AG08396 (cell line): ENCODE results near the gene ZNF581.
A peak's percentile ranks its signal among the peaks of the same experiment; 100 is the strongest.

ENCODE experiments used
- DNase-seq: peaks from one replicate; pipeline ENCODE4 v3.0.0; 2012; ENCODE audit warnings: low spot score, mixed read lengths

ZNF581 gene

DNA sequence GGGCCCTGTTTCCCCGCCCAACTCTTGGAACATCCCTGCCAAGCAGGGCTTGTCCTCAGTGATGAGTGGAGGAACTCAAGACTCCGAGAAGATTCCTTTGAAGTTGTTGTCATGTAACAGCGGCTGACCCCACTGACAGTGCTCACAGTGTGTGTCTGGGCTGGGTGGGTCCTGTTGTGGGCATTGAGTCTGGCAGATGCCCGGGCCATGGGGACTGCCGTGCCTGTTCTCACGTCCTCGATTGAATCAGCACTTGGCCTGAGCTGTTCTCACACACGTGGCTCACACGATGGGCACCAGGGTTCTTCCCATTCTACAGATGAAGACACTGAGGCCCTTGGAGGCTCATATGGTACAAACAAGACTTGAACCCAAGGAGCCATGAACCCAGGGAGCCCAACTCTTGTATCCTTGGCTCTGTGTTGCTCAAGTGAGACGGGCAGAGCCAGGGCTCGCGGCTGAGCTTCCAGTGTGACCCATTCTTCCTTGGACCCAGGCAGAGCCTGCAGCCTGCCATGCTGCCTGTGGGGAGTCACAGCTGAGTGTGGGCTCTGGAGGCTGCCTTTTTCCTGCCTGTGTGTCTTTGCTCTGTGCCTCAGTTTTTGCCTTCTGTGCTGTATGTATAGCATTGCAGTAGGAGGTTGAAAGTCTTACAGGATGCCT is 23.0 kb downstream of the ZNF581 start:
- no peak for DNase-seq

DNA sequence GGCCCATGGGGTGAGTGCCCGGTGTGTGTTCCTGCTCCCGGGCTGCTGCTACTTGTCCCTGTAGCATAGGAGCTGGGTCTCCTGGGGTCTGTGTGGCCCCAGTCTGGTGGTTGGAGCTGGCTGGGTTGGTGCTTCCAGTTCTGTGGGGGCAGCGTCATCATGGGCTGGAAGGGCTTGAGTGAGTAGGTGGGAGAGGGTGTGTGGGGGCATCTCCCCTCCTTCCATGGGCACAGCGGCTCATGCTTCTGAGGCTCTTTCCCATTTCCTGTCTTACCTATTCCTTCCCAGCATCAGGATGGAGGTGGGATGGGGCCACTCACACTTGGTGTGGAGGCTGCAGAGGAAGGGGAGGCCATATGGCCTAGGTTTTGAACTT is 23.5 kb downstream of the ZNF581 start:
- no peak for DNase-seq

DNA sequence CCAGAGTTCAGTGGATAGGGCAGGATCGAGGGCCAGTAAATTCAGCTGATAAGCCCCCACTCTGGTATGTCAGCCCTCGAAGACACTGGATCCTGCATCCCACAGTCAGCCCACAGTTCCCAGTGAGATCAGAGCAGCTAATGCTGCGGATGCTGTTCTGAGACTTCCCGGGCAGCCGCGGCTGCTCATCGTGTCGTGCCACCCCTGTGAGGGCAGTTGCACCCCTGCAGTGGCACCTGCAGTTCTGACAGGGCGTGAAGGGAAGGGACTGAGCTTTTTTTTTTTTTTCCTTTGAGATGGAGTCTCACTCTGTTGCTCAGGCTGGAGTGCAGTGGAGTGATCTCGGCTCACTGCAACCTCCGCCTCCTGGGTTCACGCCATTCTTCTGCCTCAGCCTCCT is 24.1 kb downstream of the ZNF581 start:
- no peak for DNase-seq

DNA sequence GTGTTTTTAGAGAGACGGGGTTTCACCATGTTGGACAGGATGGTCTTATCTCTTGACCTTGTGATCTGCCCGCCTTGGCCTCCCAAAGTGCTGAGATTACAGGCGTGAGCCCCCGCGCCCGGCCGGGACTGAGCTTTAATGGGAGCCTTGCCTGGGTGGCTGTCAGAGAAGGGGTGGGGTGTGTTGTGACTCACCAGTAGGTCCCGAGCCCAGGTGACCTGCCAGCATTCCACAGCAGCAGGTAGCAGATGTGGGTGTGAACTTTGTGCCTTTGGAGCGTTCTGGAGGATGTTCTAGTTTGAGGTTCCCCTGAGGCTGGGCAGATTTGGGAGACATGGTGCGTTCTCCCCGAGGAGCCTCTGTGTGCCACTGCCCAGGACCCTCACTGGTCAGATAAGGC is 24.5 kb downstream of the ZNF581 start:
- no peak for DNase-seq

DNA sequence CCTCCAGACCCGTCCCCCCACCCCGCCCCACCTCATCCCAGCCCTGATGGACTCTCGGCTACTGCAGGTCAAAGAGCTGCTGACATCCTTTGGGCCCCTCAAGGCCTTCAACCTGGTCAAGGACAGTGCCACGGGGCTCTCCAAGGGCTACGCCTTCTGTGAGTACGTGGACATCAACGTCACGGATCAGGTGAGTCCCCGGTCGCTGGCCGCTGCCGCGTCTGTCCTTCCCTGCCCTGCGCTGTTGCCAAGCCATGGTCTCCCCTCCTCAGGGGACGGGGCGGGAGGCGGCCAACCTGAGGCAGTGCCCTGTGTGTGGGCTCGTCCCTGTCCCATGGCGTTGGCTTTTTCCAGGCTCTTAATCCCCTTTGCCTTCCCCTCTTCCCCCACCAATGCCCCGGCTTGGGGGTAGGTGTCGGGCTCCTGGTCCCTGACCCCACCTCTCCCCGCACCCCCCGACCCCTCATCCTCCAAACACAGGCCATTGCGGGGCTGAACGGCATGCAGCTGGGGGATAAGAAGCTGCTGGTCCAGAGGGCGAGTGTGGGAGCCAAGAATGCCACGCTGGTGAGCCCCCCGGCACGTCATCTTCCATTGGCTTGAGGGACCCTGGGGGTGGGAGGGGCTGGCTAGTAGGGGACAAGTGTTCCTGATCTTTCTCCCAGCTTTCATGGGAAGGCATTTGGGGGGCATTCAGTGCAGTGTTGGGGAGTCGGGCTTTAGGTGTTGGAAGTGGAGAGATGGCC is 25.3 kb downstream of the ZNF581 start:
- no peak for DNase-seq

- no peak for DNase-seq
Measured at GRCh38 chr19:55669418-55670279, 26.2 kb downstream of the ZNF581 start.

DNA sequence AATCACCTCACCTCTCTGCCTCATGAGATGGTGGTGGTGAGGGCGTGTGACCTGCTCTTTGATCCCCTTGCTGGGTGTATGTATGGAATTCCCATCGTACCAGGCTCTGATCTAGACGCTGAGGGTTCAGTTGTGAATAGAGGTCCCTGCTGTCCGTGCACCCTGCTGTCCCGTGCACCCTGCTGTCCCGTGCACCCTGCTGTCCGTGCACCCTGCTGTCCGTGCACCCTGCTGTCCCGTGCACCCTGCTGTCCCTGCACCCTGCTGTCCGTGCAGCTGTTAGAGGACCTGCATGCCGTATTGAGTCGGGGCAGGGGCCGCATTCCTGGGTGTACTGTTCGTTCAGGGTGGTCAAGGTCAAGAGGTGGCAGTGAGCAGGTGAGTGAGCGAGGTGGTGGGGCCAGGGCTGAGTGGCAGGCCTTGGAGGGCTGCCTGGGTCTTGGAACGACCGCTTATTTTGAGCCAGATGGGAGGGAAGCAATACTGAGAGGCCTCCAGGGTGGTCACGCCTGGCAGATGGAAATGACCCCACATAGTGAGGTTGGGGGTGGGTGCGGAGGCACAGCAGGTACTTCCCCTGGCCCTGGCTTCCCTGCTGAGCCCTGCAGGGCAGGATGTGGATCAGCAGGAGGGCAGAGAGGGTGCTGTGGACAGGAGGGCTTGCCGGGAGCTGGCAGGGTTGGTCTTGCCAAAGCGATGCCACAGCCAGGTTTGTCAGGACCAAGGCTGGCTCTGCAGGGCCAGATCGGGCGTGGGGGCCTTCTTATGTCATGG is 27.0 kb downstream of the ZNF581 start:
- no peak for DNase-seq

GRCh38 chr19:55671054-55671378 is 27.6 kb downstream of the ZNF581 start:
- DNase-seq, result no peak

- peak; percentile 67 for DNase-seq
Measured at GRCh38 chr19:55672418-55672817, 29.0 kb downstream of the ZNF581 start.

DNA sequence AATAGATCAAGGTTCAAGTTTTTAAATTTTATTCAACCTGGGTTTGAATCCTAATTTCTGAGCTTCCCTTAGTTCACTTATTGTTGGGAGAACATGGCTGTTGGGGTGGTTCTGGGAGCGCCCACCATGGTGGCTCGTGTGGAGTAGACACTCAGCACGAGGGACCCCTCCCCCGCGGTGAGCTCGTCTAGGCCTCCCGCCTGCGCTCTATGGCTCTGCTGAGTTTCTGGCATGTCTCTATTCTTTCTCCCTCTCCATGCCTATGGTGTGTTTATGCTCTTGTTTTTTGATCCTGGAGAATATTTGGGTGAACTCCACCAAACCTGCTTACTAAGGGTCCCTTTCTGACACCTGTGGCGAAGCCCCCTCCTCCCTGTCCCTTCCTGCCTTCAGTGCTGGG is 30.0 kb downstream of the ZNF581 start:
- no peak for DNase-seq

DNA sequence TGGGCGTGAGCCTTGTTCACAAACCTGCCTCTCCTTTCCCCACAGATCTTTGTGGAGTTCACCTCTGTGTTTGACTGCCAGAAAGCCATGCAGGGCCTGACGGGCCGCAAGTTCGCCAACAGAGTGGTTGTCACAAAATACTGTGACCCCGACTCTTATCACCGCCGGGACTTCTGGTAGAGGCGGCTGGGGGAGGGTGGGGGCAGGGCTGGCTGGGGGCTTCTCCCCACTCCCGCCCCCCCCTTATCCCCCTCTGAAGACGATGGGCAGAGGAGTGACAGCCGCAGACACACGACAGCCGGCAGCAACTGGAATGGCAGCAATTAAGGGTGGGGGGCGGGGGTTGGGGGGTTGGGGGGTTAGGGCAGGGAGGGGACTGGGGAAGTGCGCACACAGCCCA is 30.4 kb downstream of the ZNF581 start:
- no peak for DNase-seq

DNA sequence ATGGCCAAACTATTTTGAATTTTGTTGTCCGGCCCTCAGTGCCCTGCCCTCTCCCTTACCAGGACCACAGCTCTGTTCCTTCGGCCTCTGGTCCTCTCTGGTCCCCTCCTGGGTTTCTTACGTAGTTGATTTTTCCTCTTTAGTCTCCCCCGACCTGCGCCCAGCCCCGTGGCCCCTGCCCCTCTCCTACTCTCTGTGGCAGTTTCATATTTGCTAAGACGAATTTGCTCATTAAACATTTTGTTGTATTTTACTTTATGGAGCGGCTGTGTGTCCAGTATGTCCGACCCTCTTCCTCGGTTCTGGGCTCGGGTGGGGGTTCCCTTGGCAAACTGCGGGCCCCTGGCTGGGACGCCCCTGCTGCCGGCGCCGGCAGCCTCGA is 31.0 kb downstream of the ZNF581 start:
- DNase-seq, result no peak

DNA sequence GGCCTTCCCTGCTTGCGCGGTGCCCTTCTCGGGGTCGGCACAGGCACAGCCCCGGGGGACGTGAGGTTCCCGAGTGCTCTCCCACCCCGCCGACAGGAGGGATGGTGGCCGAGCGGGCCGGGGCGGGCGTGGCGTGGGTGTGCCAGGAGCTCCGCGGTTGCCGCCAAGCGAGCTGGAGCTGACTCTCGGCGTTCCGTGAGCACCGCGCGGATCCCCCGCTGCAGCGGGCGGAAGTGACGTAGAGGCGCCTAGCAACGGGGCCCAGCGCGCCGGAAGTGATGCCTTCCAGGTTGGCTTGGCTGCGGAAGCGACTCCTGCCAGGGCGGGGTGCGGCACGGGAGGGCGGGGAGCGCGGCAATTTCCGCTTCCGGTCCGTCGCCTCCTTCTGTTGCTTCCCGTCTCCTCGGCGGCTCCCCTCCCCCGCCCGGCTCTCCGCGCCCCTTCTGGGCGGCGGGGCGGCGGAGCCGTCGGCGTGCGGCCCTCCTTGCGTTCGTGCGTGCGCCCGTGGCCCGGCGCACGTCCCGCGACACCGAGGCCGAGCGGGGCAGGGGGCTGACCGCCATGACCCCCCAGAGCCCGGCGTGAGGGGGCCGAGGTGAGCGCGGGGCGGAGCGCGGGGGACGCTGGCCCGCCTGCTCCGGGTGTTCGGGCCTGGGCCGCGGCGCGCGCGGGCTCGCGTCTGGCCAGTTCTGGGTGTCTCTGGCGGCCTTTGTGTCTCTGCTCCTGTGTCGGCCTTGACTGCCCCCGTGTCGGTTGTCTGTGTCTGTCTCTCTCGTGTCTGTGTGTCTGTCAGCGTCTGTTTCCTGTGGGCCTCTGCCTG is 31.6 kb downstream of the ZNF581 start, which contains the start of gene EPN1:
Gene EPN1 (plus strand): TSS at position 386 of the 820 bp plus-strand sequence. CDS start 3,402 bp downstream, outside the sequence.
- DNase-seq, result peak; percentile 99

DNA sequence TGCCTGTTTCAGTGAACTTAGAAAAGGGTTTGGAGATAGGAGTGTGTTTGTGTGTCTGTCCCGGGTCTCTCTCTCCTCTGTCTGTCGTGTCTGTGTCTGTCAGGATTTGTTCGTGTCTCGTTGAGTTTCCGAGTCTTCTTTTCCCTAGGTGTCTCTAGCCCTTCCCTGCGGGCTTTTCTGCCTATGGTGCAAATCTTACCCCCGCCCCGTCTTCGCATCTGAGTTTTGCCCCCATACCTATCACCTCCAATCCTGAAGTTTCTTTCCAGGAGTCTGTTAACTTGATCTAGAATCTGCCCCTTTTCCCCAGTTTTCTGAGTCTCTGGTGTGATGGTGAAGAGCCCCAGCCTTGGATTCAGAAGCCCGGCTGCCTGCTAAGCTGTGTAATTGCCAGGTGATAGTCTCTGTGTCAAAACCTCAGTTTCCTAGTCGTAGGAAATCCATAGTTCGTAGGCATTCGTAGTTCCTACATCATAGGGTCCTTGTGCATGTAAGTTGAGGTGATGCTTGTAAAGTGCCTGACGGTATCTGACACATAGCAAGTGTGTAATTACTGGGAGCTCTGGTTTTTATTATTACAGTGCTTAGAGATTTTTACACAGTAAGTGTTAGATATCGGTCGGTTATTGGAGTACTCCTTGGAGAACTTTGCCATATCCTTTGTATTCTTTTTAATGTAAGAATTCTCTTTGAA is 32.4 kb downstream of the ZNF581 start:
- DNase-seq, result no peak

DNA sequence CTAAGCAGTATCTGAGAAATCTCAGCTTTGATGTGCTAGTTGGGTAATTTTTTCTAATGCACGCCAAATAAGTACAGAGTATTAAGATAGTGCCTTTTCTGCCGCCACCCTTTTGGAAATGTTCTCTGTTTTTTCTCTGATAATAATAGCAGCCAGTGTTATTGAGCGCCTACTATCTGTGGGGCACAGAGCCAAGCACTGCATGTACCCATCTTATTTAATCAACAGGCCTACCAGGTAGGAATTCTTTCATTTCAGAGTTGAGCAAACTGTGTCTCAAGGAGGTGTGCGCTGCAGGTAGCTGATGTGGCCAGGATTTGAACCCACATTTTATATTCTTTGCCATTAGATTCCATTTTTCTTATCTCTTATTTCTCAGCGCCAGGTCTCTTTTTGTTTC is 32.9 kb downstream of the ZNF581 start:
- DNase-seq, result no peak

GRCh38 chr19:55676889-55677505 is 33.5 kb downstream of the ZNF581 start:
- no peak for DNase-seq

GRCh38 chr19:55677572-55678028 is 34.2 kb downstream of the ZNF581 start:
- DNase-seq, result no peak

DNA sequence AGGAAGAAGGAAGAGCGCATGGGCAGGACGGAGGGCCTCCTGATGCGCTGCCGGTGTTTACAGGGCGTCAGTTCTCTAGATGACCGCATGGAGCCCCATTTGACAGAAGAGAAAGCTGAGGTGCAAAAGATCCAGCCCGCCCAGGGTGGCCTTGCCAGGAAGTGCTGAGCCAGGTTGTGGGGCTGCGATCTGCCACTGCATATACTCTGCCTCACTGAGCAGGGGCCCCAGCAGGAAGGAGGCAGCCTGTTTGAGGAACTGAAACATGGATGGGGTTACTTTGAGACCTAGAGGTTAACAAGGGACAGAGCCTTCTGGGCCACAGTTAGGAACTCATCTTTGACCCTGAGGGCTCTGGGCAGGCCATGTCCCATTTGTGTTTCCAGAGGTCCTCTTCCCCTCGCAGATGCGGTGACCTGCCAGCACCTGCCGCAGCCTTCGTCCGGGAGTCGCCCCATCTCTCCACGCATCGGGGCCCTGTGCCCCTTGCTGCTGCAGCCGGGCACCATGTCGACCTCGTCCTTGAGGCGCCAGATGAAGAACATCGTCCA is 34.7 kb downstream of the ZNF581 start:
- DNase-seq, result no peak

- DNase-seq, result no peak
Measured at GRCh38 chr19:55679343-55680257, 36.2 kb downstream of the ZNF581 start.
